Measurements from ENCODE around the gene PRRT2.
A peak's percentile ranks its signal among the peaks of the same experiment; 100 is the strongest.

Gene PRRT2

GRCh38 chr16:29805232-29806098, 6.5 kb upstream of the PRRT2 start:
- H3K4me3 ChIP-seq (ENCODE audit: low read depth, low read length) = peak overlapping the region; percentile 82
- in situ Hi-C loops (cut with HindIII; ENCODE audit: low sequenced_read_pairs) = no loop called here
- TF ChIP-seq, protein P1, sequence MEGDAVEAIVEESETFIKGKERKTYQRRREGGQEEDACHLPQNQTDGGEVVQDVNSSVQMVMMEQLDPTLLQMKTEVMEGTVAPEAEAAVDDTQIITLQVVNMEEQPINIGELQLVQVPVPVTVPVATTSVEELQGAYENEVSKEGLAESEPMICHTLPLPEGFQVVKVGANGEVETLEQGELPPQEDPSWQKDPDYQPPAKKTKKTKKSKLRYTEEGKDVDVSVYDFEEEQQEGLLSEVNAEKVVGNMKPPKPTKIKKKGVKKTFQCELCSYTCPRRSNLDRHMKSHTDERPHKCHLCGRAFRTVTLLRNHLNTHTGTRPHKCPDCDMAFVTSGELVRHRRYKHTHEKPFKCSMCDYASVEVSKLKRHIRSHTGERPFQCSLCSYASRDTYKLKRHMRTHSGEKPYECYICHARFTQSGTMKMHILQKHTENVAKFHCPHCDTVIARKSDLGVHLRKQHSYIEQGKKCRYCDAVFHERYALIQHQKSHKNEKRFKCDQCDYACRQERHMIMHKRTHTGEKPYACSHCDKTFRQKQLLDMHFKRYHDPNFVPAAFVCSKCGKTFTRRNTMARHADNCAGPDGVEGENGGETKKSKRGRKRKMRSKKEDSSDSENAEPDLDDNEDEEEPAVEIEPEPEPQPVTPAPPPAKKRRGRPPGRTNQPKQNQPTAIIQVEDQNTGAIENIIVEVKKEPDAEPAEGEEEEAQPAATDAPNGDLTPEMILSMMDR (IDR thresholded peaks at IDR 0.05; ENCODE audit: low read depth, low read length, missing control alignments) = peak; percentile 4
- peak; percentile 87 for DNase-seq (ENCODE audit: low read depth)

DNA sequence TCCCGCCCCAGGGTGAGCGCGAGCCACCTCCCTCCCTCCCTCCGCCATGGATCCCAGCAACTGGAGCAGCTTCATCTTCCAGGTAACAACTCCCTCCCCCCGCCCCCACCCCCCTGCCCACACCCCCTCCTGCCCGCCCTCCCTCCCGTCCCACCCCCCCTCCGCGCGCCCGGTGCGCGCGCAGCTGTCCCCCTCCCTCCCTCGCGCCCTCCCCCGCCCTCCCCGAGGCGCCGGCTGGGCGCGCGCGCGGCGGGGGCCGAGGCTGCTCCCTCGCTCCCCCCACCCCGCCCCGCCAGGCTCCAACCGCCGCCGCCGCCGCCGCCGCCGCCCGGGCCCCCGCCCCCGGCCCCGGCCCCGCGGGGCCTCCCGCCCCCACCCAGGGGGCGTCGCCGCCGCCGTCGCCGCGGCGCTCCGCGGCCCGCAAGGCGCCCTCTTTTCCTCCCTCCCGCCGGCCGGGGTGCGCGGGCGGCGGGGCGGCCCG, 5.9 kb upstream of the PRRT2 start, which contains the start of gene MAZ:
TSS of gene MAZ (plus strand) at position 431 of the 481 bp plus-strand sequence. CDS start 173 bp downstream, outside the sequence.
- DNase-seq (ENCODE audit: low read depth) = no peak
- in situ Hi-C loops (cut with HindIII; ENCODE audit: low sequenced_read_pairs) = no loop called here
- H3K4me3 ChIP-seq (ENCODE audit: low read depth, low read length) = peak within 1 kb of the TSS; percentile 82
- TF ChIP-seq, protein P1 (IDR thresholded peaks at IDR 0.05; ENCODE audit: low read depth, low read length, missing control alignments) = no peak

GRCh38 chr16:29806641-29807425, 5.2 kb upstream of the PRRT2 start:
- H3K4me3 ChIP-seq (ENCODE audit: low read depth, low read length) = peak overlapping the region; percentile 57
- TF ChIP-seq, protein P1 (IDR thresholded peaks at IDR 0.05; ENCODE audit: low read depth, low read length, missing control alignments) = no peak
- DNase-seq (ENCODE audit: low read depth) = no peak
- in situ Hi-C loops (cut with HindIII; ENCODE audit: low sequenced_read_pairs) = no loop called here

DNA sequence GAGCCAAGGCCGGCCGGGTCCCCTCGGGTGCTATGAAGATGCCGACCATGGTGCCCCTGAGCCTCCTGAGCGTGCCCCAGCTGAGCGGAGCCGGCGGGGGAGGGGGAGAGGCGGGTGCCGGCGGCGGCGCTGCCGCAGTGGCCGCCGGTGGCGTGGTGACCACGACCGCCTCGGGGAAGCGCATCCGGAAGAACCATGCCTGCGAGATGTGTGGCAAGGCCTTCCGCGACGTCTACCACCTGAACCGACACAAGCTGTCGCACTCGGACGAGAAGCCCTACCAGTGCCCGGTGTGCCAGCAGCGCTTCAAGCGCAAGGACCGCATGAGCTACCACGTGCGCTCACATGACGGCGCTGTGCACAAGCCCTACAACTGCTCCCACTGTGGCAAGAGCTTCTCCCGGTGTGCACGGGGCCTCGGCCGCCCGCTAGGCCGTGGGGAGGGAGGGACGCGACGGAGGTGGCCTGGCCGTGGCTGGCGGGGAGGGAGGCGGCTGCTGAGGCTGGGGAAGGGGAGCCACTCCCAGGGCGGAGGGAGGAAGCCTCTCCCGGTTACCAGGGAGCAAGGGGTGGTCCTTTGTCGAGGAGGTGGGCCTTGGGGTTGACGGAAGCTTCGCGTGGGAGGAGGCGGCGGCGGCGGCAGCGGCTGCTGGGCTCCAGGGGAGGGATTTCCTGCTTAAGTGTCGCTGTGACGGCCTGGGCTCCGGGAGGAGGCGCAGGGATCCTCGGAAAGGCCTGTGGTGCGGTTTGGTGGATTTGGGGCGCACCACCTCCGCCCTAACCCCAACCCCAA, 4.4 kb upstream of the PRRT2 start:
- peak; percentile 73 for DNase-seq (ENCODE audit: low read depth)
- in situ Hi-C loops (cut with HindIII; ENCODE audit: low sequenced_read_pairs) = no loop called here
- TF ChIP-seq, protein P1 (IDR thresholded peaks at IDR 0.05; ENCODE audit: low read depth, low read length, missing control alignments) = peak; percentile 65
- H3K4me3 ChIP-seq (ENCODE audit: low read depth, low read length) = peak overlapping the region; percentile 57

- in situ Hi-C loops (cut with HindIII; ENCODE audit: low sequenced_read_pairs) = no loop called here
- DNase-seq (ENCODE audit: low read depth) = no peak
- TF ChIP-seq, protein P1 (IDR thresholded peaks at IDR 0.05; ENCODE audit: low read depth, low read length, missing control alignments) = no peak
- H3K4me3 ChIP-seq (ENCODE audit: low read depth, low read length) = peak overlapping the region; percentile 57
Observed at GRCh38 chr16:29808219-29808900, 3.6 kb upstream of the PRRT2 start.
